NCI-H146 (cell line): ENCODE data around the gene PHF20.
"Not testable (repeated sequence)": the region's sequence is repeated elsewhere in the genome, so short reads cannot be mapped to it uniquely, and the experiment has no call there.

Experiments used
- DNase-seq: peaks from one replicate; lab custom pipeline; 2025; lab: John Stamatoyannopoulos, UW

PHF20 gene

GRCh38 chr20:35839904-35840303 lies 68.1 kb downstream of the PHF20 start:
- DNase-seq: no peak

GRCh38 chr20:35840421-35840820 lies 68.6 kb downstream of the PHF20 start:
- no peak for DNase-seq

- DNase-seq: no peak
These were observed 70.5 kb downstream of the PHF20 start for GRCh38 chr20:35842361-35842760.

DNA sequence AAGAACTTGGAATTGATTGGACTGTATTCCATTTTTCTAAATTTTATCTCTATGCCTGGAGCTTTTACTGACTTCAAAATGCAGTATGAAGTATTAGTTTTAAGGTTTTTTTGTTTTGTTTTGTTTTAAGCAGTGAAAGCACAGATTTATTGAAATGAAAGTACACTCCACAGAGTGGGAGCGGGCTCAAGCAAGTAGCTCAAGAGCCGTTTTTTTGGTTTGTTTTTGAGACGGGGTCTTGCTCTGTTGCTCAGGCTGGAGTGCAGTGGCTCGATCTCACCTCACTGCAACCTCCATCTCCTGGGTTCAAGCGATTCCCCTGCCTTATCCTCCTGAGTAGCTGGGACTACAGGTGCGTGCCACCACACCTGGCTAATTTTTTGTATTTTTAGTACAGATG lies 72.1 kb downstream of the PHF20 start:
- not testable (repeated sequence) for DNase-seq

GRCh38 chr20:35845561-35845960 lies 73.7 kb downstream of the PHF20 start:
- DNase-seq: no peak

- no peak for DNase-seq
These were observed 77.9 kb downstream of the PHF20 start for GRCh38 chr20:35849706-35850105.

- not testable (repeated sequence) for DNase-seq
These were observed 79.8 kb downstream of the PHF20 start for GRCh38 chr20:35851659-35852058.

DNA sequence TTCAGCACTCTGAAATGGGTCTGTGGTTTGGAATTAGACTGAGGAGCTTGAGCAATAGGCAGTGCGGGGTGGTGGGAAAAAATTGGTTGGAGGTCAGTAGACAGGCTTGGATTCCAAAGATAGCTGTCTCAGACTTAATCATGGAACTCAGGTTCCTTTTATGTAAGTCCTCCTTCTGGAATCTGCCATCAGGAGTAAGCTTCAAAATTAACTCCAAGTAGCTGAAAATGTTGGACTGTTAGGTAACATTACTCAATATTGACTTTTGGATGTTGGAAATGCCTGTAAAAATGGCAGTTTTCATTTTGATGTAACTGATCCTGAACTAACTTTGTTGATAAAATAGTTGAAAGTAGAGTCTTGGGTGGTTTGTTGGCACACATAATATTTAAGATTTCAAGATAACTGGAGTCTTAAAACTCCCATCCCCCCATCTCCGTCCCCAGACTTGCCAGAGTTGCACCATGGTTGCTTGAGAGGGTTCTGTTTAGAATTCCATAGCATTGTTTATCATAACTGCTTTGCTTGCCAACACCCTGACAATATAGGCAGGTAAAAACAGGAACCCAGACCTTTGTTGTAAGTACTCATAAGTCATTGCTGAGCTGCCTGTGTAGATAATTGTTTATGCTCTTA lies 83.0 kb downstream of the PHF20 start:
- no peak for DNase-seq

DNA sequence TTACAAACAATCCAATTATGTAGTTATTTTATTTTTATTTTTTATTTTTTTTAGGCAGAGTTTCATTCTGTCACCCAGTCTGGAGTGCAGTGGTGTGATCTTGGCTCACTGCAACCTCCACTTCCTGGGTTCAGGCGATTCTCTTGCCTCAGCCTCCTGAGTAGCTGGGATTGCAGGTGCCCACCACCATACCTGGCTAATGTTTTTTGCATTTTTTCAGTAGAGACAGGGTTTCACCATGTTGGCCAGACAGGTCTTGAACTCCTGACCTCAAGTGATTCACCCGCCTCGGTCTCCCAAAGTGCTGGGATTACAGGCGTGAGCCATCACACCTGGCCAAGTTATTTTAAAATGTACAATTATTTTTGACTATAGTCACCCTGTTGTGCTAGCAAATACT lies 83.8 kb downstream of the PHF20 start:
- DNase-seq: not testable (repeated sequence)

DNA sequence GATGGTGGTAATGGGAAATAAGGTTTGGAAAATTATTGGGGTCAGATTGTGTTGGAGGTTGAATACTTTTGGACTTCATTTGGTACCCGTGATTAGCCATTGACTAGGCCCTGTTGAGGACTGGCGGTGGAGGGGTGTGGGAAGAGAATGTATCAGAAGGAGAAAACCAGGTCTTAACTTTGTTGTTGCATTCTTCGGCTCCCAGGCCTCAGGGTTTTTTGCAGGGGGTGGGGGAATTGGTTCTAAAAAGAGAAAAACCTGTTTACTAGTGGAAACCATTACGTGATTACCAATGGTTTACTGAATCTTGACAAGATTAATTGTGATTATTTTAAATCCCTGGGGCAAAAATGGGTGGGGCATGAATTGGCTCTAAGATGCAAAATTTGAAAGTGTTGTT lies 85.1 kb downstream of the PHF20 start:
- DNase-seq: no peak

- DNase-seq: no peak
These were observed 94.8 kb downstream of the PHF20 start for GRCh38 chr20:35866418-35867202.

DNA sequence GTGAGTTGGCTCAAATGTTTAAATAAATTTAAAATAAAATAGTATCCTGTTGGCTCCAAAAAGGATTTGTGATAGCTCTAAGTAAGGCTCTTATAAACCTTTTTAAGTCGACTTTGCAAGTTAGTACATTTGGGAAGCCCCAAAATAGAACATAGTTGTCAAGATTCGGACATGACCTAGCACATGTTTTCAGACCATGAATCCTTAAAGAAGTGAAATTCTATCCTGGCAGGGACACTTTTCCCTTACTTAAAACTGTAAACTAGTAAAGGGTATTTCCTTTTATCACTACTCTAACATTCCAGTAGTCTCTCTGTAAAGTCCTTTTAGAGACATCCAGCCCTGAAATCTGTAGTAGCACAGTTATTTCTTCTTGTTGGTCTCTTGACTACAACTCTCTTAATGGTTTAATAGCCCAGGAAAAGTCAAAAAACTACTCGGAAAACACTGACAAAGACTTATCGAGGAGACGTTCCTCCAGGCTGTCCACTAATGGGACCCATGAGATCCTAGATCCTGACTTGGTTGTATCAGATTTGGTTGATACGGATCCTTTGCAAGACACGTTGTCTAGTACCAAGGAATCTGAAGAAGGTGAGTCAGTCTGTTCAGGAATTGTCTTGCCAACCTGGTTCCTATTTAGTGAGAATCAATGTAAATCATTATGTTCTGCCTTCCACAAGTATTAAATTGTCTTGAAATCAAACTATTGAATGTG lies 98.9 kb downstream of the PHF20 start:
- no peak for DNase-seq

- DNase-seq: no peak
These were observed 99.5 kb downstream of the PHF20 start for GRCh38 chr20:35871259-35871771.

DNA sequence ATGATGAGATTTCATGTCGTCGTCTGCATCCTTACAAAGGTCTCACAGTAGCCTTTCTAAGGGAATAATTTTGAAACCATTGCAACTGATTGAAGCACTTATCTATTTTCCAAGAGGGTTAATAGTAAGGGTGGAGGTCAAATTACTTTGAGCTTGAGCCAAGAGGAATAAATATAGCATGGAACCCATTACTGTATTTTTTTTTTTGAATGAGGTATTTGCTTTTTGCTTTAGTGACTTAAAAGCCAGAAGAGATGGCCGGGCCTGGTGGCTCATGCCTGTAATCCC lies 104.2 kb downstream of the PHF20 start:
- DNase-seq: peak; percentile 29

DNA sequence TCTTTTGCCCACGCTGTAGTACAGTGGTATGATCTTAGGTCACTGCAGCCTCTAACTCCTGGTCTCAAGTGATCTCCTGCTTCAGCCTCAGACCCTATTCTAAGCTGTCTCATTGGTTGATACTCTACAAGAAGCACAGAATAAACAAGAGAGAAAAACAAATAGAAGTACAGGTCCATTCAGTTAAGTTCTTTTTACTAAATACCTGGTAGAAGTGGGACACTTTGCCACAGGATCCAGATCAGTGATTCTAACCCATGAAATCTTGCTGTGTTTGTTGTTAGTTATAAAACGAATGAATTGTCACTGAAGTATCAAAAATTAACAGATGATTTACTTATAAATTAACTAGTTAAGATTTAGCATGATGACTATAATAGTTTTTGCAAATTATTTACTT lies 105.8 kb downstream of the PHF20 start:
- DNase-seq: no peak

- no peak for DNase-seq
These were observed 106.4 kb downstream of the PHF20 start for GRCh38 chr20:35878113-35878625.

DNA sequence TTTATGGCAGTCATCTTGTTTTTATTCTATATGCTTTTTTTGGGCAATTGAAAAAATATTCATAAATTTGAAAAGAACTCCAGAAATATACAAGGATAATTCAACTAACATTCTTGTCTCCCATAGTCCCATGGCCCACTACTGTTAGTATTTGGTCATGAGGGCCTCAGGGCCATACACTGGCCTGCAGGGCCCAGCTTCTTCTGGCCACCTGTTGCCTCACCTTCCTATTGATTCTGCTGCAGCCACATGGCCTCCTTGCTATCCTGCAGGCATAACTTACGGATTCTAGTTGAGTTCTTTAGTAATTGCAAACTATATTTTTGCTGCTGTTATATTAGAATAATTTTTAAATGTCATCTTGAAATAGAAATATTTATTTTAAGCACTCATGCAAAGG lies 109.9 kb downstream of the PHF20 start:
- peak; percentile 3 for DNase-seq

- not testable (repeated sequence) for DNase-seq
These were observed 110.8 kb downstream of the PHF20 start for GRCh38 chr20:35882427-35883161.

GRCh38 chr20:35883336-35883777 lies 111.5 kb downstream of the PHF20 start:
- no peak for DNase-seq

- peak; percentile 55 for DNase-seq
These were observed 112.1 kb downstream of the PHF20 start for GRCh38 chr20:35883778-35884540.

DNA sequence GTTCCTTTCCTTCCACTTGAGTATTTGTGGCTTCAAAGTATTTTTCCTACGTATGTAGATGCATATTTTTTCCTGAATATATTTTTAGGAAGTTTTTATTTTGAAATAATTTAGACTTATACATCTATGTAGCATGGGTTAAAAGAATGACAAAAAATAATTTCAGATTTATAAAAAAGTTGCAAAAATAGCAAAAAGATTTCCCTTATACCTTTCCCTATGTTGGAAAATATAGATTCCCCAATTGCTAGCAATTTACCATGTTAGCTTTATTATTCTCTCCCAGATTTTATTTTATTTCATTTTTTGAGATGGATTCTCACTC lies 112.7 kb downstream of the PHF20 start:
- no peak for DNase-seq
